HEK293T (cell line): ENCODE results near the gene CHD5.

Source experiments
- BHLHE40 ChIP-seq: fragments of 450-650 bp; IDR thresholded peaks from 2 replicates; pipeline ENCODE4 v1.6.1; 2016; ENCODE audit warnings: mild to moderate bottlenecking, moderate library complexity, borderline replicate concordance
- CTBP1 ChIP-seq: fragments of 450-650 bp; IDR thresholded peaks from 2 replicates; pipeline ENCODE4 v1.6.1; 2016; ENCODE audit warnings: borderline replicate concordance
- ELF4 ChIP-seq: fragments of 450-650 bp; IDR thresholded peaks from 2 replicates; pipeline ENCODE4 v1.6.1; 2017; ENCODE audit warnings: antibody characterized with exemption
- FOXA1 ChIP-seq: fragments of 450-650 bp; IDR thresholded peaks from 2 replicates; pipeline ENCODE4 v1.6.1; 2016; ENCODE audit warnings: mild to moderate bottlenecking
- FOXK2 ChIP-seq: fragments of 450-650 bp; IDR thresholded peaks from 2 replicates; pipeline ENCODE4 v1.6.1; 2016; ENCODE audit warnings: mild to moderate bottlenecking
- FOXM1 ChIP-seq: fragments of 450-650 bp; IDR thresholded peaks from 2 replicates; pipeline ENCODE4 v1.6.1; 2017; ENCODE audit warnings: mild to moderate bottlenecking, borderline replicate concordance
- L3MBTL2 ChIP-seq: fragments of 450-650 bp; conservative IDR thresholded peaks from 2 replicates; pipeline ENCODE4 v1.6.1; 2016; ENCODE audit warnings: mild to moderate bottlenecking
- LEF1 ChIP-seq: fragments of 450-650 bp; IDR thresholded peaks from 2 replicates; pipeline ENCODE4 v1.6.1; 2017; ENCODE audit warnings: mild to moderate bottlenecking, borderline replicate concordance
- SP1 ChIP-seq: fragments of 450-650 bp; IDR thresholded peaks from 2 replicates; pipeline ENCODE4 v1.6.1; 2017
- SUZ12 ChIP-seq: fragments of 450-650 bp; IDR thresholded peaks from 2 replicates; pipeline ENCODE4 v1.6.1; 2016; ENCODE audit warnings: mild to moderate bottlenecking
- TARDBP ChIP-seq: fragments of 450-650 bp; IDR thresholded peaks from 2 replicates; pipeline ENCODE4 v1.6.1; 2016

DNA sequence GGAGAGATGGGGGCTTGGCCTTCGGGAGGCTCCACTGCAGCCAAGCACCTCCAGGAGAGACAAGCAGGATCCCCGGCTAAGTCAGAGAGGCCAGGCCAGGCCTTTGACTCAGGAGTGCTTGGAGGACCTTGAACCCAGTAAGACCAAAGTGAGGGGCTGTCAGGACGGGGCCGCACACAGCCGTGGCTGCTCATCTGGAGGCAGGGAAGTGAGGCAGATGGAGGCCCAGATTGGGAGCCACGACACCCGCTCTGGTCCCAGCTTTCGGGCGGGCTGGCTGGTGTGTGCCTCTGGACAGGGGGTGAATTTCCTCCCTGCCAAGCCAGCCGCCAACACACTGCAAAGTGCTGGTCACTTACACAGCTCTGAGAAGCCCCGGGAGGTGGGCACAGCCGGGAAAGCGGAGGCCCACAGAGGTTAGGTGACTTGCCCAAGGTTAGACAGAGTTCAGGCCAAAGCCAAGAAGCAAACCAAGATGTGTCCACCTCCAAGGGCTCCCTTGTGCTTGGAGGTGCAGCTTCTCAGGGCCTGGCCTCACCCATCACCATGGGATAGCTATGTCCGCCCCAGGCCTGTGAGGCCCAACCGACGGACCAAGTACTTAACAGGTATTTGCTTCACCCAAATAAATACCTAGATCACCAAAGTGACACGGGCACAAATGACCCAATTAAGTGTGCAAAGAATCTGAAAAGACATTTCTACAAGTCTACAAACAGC lies 58.3 kb downstream of the CHD5 start:
- TF ChIP-seq SUZ12, result no peak
- TF ChIP-seq FOXK2, result no peak
- TF ChIP-seq FOXM1, result no peak
- no peak for TF ChIP-seq FOXA1
- TF ChIP-seq TARDBP, result no peak
- no peak for TF ChIP-seq SP1
- TF ChIP-seq LEF1, result no peak
- TF ChIP-seq BHLHE40, result no peak
- no peak for TF ChIP-seq L3MBTL2
- no peak for TF ChIP-seq ELF4
- no peak for TF ChIP-seq CTBP1
